DMS 273 treated with DMSO at 0.1 percent for 48 hours (cell line): ENCODE results near the gene MT1G.
"Not testable (repeated sequence)": the region's sequence is repeated elsewhere in the genome, so short reads cannot be mapped to it uniquely, and the experiment has no call there.

ENCODE experiments used
- DNase-seq: peaks from one replicate; lab custom pipeline; 2025; lab: John Stamatoyannopoulos, UW

MT1G gene

GRCh38 chr16:56665286-56666261 lies 2.3 kb downstream of the MT1G start:
- DNase-seq = not testable (repeated sequence)

- DNase-seq = no peak
Observed at GRCh38 chr16:56664506-56664905, 3.4 kb downstream of the MT1G start.

GRCh38 chr16:56662357-56663354 lies 5.2 kb downstream of the MT1G start:
- DNase-seq = no peak

GRCh38 chr16:56658327-56658875 lies 9.5 kb downstream of the MT1G start:
- no peak for DNase-seq

- no peak for DNase-seq
Observed at GRCh38 chr16:56657555-56658326, 10.1 kb downstream of the MT1G start, which contains the start of gene MT1F. Gene MT1F (plus strand): TSS chr16:56657959. CDS start chr16:56658059, 100 bp downstream.

- DNase-seq = no peak
Observed at GRCh38 chr16:56653218-56653617, 14.6 kb downstream of the MT1G start.

GRCh38 chr16:56652600-56652999 lies 15.3 kb downstream of the MT1G start:
- DNase-seq = no peak

- no peak for DNase-seq
Observed at GRCh38 chr16:56651586-56651985, 16.3 kb downstream of the MT1G start, which contains the start of gene MT1B. Gene MT1B (plus strand): TSS chr16:56651886. CDS start chr16:56651954, 68 bp downstream.

GRCh38 chr16:56649820-56650219 lies 18.0 kb downstream of the MT1G start:
- no peak for DNase-seq

- no peak for DNase-seq
Observed at GRCh38 chr16:56649271-56649670, 18.6 kb downstream of the MT1G start.

- no peak for DNase-seq
Observed at GRCh38 chr16:56647641-56648431, 20.0 kb downstream of the MT1G start.

GRCh38 chr16:56645838-56646237 lies 22.0 kb downstream of the MT1G start:
- DNase-seq = no peak

- DNase-seq = no peak
Observed at GRCh38 chr16:56645311-56645710, 22.6 kb downstream of the MT1G start.

GRCh38 chr16:56643833-56644232 lies 24.0 kb downstream of the MT1G start:
- no peak for DNase-seq

GRCh38 chr16:56643080-56643778 lies 24.6 kb downstream of the MT1G start:
- DNase-seq = no peak

- no peak for DNase-seq
Observed at GRCh38 chr16:56641166-56641565, 26.7 kb downstream of the MT1G start.

GRCh38 chr16:56640076-56640475 lies 27.8 kb downstream of the MT1G start:
- no peak for DNase-seq

- DNase-seq = no peak
Observed at GRCh38 chr16:56639045-56639444, 28.8 kb downstream of the MT1G start.
